WTC11 (cell line): ENCODE results near the gene CA10. TPM values are rescaled to one million over a fixed set of nuclear protein-coding genes. Genes with fewer than 3 reads are reported as not detected.

Source experiments
- ATAC-seq: fragments of 200-7000 bp; cut with Tn5 transposase; 2 replicates; pipeline ENCODE4 v1.10.0; 2021; ENCODE audit warnings: mild to moderate bottlenecking, moderate library complexity
- CTCF ChIA-PET: fragments of 300-600 bp; sonication (Branson Sonifier 250); formaldehyde crosslinking; loops from one replicate; lab custom pipeline; 2021; ENCODE audit warnings: antibody characterized with exemption; lab: Charles Lee
- POLR2A ChIA-PET: fragments of 350-600 bp; sonication (Branson Sonifier 250); formaldehyde crosslinking; loops from one replicate; lab custom pipeline; 2021; ENCODE audit warnings: antibody characterized with exemption; lab: Charles Lee
- DNase-seq: peaks from one replicate; pipeline ENCODE4 v3.0.0; 2021; ENCODE audit warnings: low spot score
- H3K27ac Mint-ChIP-seq: 2 replicates; pipeline ENCODE4 v1.8.0; 2021; ENCODE audit warnings: mixed read lengths
- H3K27me3 Mint-ChIP-seq: 2 replicates; pipeline ENCODE4 v1.8.0; 2021; ENCODE audit warnings: low read depth, mild to moderate bottlenecking, moderate library complexity, mixed read lengths
- H3K36me3 Mint-ChIP-seq: 2 replicates; pipeline ENCODE4 v1.8.0; 2021; ENCODE audit warnings: mixed read lengths
- H3K4me1 Mint-ChIP-seq: 2 replicates; pipeline ENCODE4 v1.8.0; 2022; ENCODE audit warnings: mixed read lengths
- H3K4me3 Mint-ChIP-seq: 2 replicates; pipeline ENCODE4 v1.8.0; 2021; ENCODE audit warnings: mild to moderate bottlenecking, moderate library complexity, mixed read lengths
- H3K9me3 Mint-ChIP-seq: 2 replicates; pipeline ENCODE4 v1.8.0; 2021; ENCODE audit warnings: mixed read lengths
- ATF1 ChIP-seq: sonication (generic); formaldehyde crosslinking; IDR thresholded peaks from 2 replicates; pipeline ENCODE4 v1.8.1; 2023; ENCODE audit warnings: mild to moderate bottlenecking, moderate library complexity, missing genetic modification reagents
- ATF6 ChIP-seq: sonication (generic); formaldehyde crosslinking; IDR thresholded peaks from 2 replicates; pipeline ENCODE4 v1.8.1; 2023; ENCODE audit warnings: mild to moderate bottlenecking, missing genetic modification reagents
- CBFB ChIP-seq: sonication (generic); formaldehyde crosslinking; IDR thresholded peaks from 2 replicates; pipeline ENCODE4 v1.8.1; 2022; ENCODE audit warnings: mild to moderate bottlenecking, low read depth, missing genetic modification reagents
- E2F1 ChIP-seq: sonication (generic); formaldehyde crosslinking; IDR thresholded peaks from 2 replicates; pipeline ENCODE4 v1.8.0; 2022; ENCODE audit warnings: mild to moderate bottlenecking, missing genetic modification reagents
- ERG ChIP-seq: fragments of 250-450 bp; sonication (Bioruptor Pico); IDR thresholded peaks from 2 replicates; pipeline ENCODE4 v1.8.0; 2021; ENCODE audit warnings: mild to moderate bottlenecking
- GTF2I ChIP-seq: fragments of 250-450 bp; sonication (Bioruptor Pico); conservative IDR thresholded peaks from 2 replicates; pipeline ENCODE4 v1.4.0; 2021; ENCODE audit warnings: mild to moderate bottlenecking
- KAT7 ChIP-seq: sonication (generic); formaldehyde crosslinking; IDR thresholded peaks from 2 replicates; pipeline ENCODE4 v1.8.1; 2023; ENCODE audit warnings: missing genetic modification reagents, mild to moderate bottlenecking, borderline replicate concordance
- MLX ChIP-seq: sonication (generic); formaldehyde crosslinking; IDR thresholded peaks from 2 replicates; pipeline ENCODE4 v1.8.1; 2023; ENCODE audit warnings: mild to moderate bottlenecking, missing genetic modification reagents, moderate library complexity
- OVOL2 ChIP-seq: fragments of 250-450 bp; sonication (Bioruptor Pico); IDR thresholded peaks from 2 replicates; pipeline ENCODE4 v1.9.0; 2021; ENCODE audit warnings: mild to moderate bottlenecking, borderline replicate concordance
- PRDM15 ChIP-seq: sonication (generic); formaldehyde crosslinking; IDR thresholded peaks from 2 replicates; pipeline ENCODE4 v1.8.0; 2022; ENCODE audit warnings: missing genetic modification reagents
- RORB ChIP-seq: fragments of 250-450 bp; sonication (Bioruptor Pico); IDR thresholded peaks from 2 replicates; pipeline ENCODE4 v1.9.0; 2021; ENCODE audit warnings: mild to moderate bottlenecking
- SOX15 ChIP-seq: fragments of 250-450 bp; sonication (Bioruptor Pico); IDR thresholded peaks from 2 replicates; pipeline ENCODE4 v1.9.0; 2021; ENCODE audit warnings: mild to moderate bottlenecking
- ZNF121 ChIP-seq: sonication (generic); formaldehyde crosslinking; IDR thresholded peaks from 2 replicates; pipeline ENCODE4 v1.8.0; 2023; ENCODE audit warnings: missing genetic modification reagents
- ZNF512 ChIP-seq: sonication (generic); formaldehyde crosslinking; IDR thresholded peaks from 2 replicates; pipeline ENCODE4 v1.8.1; 2022; ENCODE audit warnings: missing genetic modification reagents, borderline replicate concordance
- ZNF671 ChIP-seq: fragments of 250-450 bp; sonication (Bioruptor Pico); IDR thresholded peaks from 2 replicates; pipeline ENCODE4 v1.8.0; 2021; ENCODE audit warnings: mild to moderate bottlenecking
- total RNA-seq: library from RNA; stranded (reverse); gene quantifications from 3 replicates; pipeline ENCODE4 v1.2.3, GENCODE V29; 2021

CA10 gene
- total RNA-seq, 1 experiment from 2014 or later = 0.90 TPM

GRCh38 chr17:51913491-51914205 is 244.9 kb downstream of the CA10 start:
- no peaks in the 10 kb centered on the region for H3K27me3 Mint-ChIP-seq
- TF ChIP-seq RORB (CRISPR knock-in tag) (no peak), ZNF671 (CRISPR knock-in tag) (no peak), ATF6 (no peak), CBFB (no peak), E2F1 (CRISPR knock-in tag) (no peak), PRDM15 (CRISPR knock-in tag) (no peak), ZNF512 (CRISPR knock-in tag) (no peak)
- peak overlapping the region; percentile 16; the same call in 1 of the 2 replicates for H3K4me3 Mint-ChIP-seq
- H3K27ac Mint-ChIP-seq = no peak overlapping the region
- H3K36me3 Mint-ChIP-seq = peaks cover 48% of the 10 kb centered on the region
- ATAC-seq = no peak
- POLR2A ChIA-PET = no interaction called here
- CTCF ChIA-PET = no interaction called here
- H3K4me1 Mint-ChIP-seq = peaks cover 30% of the 10 kb centered on the region
- DNase-seq = no peak
- peaks cover 74% of the 10 kb centered on the region for H3K9me3 Mint-ChIP-seq

- TF ChIP-seq OVOL2 (CRISPR knock-in tag) = no peak
- no peak for TF ChIP-seq SOX15 (CRISPR knock-in tag)
- no peak for TF ChIP-seq KAT7 (CRISPR knock-in tag)
- TF ChIP-seq ZNF121 (CRISPR knock-in tag) = no peak
- TF ChIP-seq GTF2I (CRISPR knock-in tag) = no peak
- no peak for TF ChIP-seq ATF1 (CRISPR knock-in tag)
- TF ChIP-seq MLX (CRISPR knock-in tag) = no peak
- TF ChIP-seq ZNF512 (CRISPR knock-in tag) = no peak
- TF ChIP-seq ERG (CRISPR knock-in tag) = no peak
- ChIA-PET POLR2A (no interaction called here), CTCF (no interaction called here)
- Mint-ChIP-seq H3K36me3 (peaks cover 53% of the 10 kb centered on the region), H3K4me1 (peaks cover 30% of the 10 kb centered on the region), H3K27ac (no peak overlapping the region), H3K4me3 (peak overlapping the region; percentile 16; the same call in 1 of the 2 replicates), H3K27me3 (no peaks in the 10 kb centered on the region), H3K9me3 (peaks cover 76% of the 10 kb centered on the region)
- DNase-seq (no peak), ATAC-seq (peak; percentile 73)
These were observed 245.6 kb downstream of the CA10 start for GRCh38 chr17:51912939-51913338.
